SK-N-SH treated with all-trans-retinoic acid at 6 μM for 48 hours (cell line): ENCODE measurements around the gene OR52N5.

ENCODE experiments used
- ARNTL ChIP-seq: fragments of 450-650 bp; formaldehyde crosslinking; IDR thresholded peaks from 2 replicates; pipeline ENCODE4 v1.5.0; 2020; ENCODE audit warnings: low read depth, mild to moderate bottlenecking, moderate library complexity, borderline replicate concordance
- CSDC2 ChIP-seq: fragments of 250-450 bp; sonication (Bioruptor Pico); IDR thresholded peaks from 2 replicates; pipeline ENCODE4 v1.5.0; 2020; ENCODE audit warnings: mild to moderate bottlenecking, moderate library complexity
- CSRNP3 ChIP-seq: fragments of 250-450 bp; sonication (Bioruptor Pico); IDR thresholded peaks from 2 replicates; pipeline ENCODE4 v1.5.1; 2021; ENCODE audit warnings: mild to moderate bottlenecking, moderate library complexity
- ESRRG ChIP-seq: fragments of 250-450 bp; sonication (Bioruptor Pico); IDR thresholded peaks from 2 replicates; pipeline ENCODE4 v1.6.1; 2021; ENCODE audit warnings: mild to moderate bottlenecking
- GLIS3 ChIP-seq: fragments of 250-450 bp; sonication (Bioruptor Pico); IDR thresholded peaks from 2 replicates; pipeline ENCODE4 v1.5.0; 2020; ENCODE audit warnings: mild to moderate bottlenecking, moderate library complexity
- OSR1 ChIP-seq: fragments of 250-450 bp; sonication (Bioruptor Pico); IDR thresholded peaks from 2 replicates; pipeline ENCODE4 v1.8.0; 2022; ENCODE audit warnings: moderate library complexity, mild to moderate bottlenecking, inconsistent platforms
- PATZ1 ChIP-seq: fragments of 250-450 bp; sonication (Bioruptor Pico); IDR thresholded peaks from 2 replicates; pipeline ENCODE4 v1.8.0; 2020; ENCODE audit warnings: mild to moderate bottlenecking, moderate library complexity, borderline replicate concordance
- SNAI2 ChIP-seq: fragments of 250-450 bp; sonication (Bioruptor Pico); IDR thresholded peaks from 2 replicates; pipeline ENCODE4 v1.5.0; 2020; ENCODE audit warnings: mild to moderate bottlenecking, moderate library complexity
- ZC3H10 ChIP-seq: fragments of 250-450 bp; sonication (Bioruptor Pico); IDR thresholded peaks from 2 replicates; pipeline ENCODE4 v1.5.1; 2021; ENCODE audit warnings: mild to moderate bottlenecking, moderate library complexity
- ZFP30 ChIP-seq: fragments of 450-650 bp; formaldehyde crosslinking; IDR thresholded peaks from 2 replicates; pipeline ENCODE4 v1.5.0; 2022; ENCODE audit warnings: mild to moderate bottlenecking, moderate library complexity
- ZNF565 ChIP-seq: fragments of 450-650 bp; formaldehyde crosslinking; conservative IDR thresholded peaks from 2 replicates; pipeline ENCODE4 v1.5.0; 2020; ENCODE audit warnings: low read depth, mild to moderate bottlenecking, moderate library complexity
- ZNF8 ChIP-seq: fragments of 450-650 bp; formaldehyde crosslinking; IDR thresholded peaks from 2 replicates; pipeline ENCODE4 v1.5.0; 2020; ENCODE audit warnings: mild to moderate bottlenecking, moderate library complexity

GRCh38 chr11:5738431-5738830 is 44.7 kb downstream of the OR52N5 start:
- TF ChIP-seq SNAI2 (CRISPR knock-in tag) (no peak), CSRNP3 (CRISPR knock-in tag) (no peak), OSR1 (CRISPR knock-in tag) (no peak), ZC3H10 (CRISPR knock-in tag) (no peak), PATZ1 (CRISPR knock-in tag) (no peak), GLIS3 (no peak), ZNF8 (no peak), CSDC2 (CRISPR knock-in tag) (no peak), ESRRG (no peak), ZFP30 (no peak), ARNTL (CRISPR knock-in tag) (no peak), ZNF565 (CRISPR knock-in tag) (no peak)
